GM12873 (cell line): ENCODE measurements around the gene CD52.

Experiments
- TF ChIP-seq, protein P1 (sequence below): IDR thresholded peaks from 2 replicates; pipeline ENCODE4 v1.5.1; 2012; ENCODE audit warnings: low read depth, mild to moderate bottlenecking, moderate library complexity, low read length, control low read depth; ENCODE audit not compliant: insufficient read depth; ENCODE audit errors: missing control alignments

The CD52 gene

DNA sequence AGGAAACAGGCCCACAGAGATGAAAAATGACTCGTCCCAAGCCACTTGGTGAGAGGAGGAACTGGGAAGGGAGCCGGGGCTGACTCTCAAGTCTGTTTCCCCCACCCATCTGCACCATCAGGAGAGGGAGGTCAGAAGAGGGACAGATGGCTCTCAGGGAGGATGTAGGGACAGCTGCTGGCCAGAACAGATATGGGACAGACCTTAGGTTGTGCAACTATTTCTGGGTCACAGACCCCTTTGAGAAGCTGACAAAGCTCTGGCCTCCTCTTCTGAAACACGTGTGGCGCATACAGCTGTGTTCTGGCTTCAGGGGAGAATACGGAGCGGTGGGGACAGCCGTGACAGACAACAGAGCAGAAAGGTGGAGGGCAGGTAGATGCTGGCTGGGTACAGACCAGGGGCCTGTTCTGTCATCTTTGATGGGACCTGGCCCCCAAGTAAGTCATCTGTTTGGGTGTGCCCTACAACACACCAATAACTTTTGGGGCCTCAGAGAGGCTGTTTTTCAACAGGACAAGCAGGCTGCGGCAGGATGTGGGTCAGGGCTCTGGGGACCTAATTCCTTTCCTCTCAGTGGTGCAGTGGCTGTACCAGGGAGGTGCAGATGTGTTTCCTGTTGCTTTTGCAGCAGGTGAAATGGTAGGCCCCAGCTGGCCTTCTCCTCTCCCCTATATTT lies 30.6 kb upstream of the CD52 start:
- TF ChIP-seq, protein P1, sequence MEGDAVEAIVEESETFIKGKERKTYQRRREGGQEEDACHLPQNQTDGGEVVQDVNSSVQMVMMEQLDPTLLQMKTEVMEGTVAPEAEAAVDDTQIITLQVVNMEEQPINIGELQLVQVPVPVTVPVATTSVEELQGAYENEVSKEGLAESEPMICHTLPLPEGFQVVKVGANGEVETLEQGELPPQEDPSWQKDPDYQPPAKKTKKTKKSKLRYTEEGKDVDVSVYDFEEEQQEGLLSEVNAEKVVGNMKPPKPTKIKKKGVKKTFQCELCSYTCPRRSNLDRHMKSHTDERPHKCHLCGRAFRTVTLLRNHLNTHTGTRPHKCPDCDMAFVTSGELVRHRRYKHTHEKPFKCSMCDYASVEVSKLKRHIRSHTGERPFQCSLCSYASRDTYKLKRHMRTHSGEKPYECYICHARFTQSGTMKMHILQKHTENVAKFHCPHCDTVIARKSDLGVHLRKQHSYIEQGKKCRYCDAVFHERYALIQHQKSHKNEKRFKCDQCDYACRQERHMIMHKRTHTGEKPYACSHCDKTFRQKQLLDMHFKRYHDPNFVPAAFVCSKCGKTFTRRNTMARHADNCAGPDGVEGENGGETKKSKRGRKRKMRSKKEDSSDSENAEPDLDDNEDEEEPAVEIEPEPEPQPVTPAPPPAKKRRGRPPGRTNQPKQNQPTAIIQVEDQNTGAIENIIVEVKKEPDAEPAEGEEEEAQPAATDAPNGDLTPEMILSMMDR, result peak; percentile 59

DNA sequence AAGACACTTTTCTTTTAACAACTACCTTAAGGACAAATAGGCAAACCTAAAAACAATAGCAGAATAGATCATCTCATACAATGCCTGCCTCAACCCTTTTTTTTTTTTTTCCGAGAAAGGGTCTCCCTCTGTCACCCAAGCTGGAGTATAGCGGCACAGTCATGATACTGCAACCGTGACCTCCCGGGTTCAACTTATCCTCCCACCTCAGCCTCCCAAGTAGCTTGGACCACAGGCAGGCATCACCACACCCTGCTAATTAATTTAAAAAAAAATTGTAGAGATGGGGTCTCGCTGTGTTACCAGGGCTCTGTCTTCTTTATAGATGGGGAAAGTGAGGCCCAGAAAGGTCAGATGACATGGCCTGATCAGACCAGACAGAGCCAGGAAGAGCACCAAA lies 29.9 kb upstream of the CD52 start:
- TF ChIP-seq, protein P1, result no peak

DNA sequence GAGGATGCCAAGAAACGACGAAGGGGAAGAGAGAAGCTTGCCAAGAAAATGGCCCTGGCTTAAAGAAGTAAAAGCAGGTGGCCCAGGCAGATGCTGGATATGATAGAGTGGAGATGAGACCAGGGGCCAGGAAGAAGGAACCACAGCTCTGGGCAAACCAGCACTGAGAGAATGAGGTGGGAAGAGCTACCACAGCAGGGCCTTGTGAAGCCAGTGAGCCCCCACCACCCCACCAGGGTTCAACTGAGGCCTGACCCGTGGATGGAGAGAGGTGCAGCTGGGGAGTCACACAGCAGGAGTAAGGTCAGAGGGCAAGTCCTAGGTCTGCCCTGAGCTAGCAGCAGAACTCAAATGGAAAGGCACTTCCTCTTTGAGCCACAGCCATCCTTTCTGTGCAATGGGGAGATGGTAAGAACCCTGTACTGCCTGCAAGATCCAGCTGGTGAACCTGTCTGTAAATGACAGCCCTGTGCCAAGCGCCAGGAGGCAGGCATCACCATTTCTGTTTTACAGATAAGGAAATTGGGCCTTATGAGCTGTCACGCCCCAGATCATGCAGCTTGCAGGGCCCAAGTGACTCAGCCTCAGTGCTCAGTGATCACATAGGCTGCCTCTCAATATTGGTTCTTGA lies 29.3 kb upstream of the CD52 start:
- TF ChIP-seq, protein P1, result no peak

DNA sequence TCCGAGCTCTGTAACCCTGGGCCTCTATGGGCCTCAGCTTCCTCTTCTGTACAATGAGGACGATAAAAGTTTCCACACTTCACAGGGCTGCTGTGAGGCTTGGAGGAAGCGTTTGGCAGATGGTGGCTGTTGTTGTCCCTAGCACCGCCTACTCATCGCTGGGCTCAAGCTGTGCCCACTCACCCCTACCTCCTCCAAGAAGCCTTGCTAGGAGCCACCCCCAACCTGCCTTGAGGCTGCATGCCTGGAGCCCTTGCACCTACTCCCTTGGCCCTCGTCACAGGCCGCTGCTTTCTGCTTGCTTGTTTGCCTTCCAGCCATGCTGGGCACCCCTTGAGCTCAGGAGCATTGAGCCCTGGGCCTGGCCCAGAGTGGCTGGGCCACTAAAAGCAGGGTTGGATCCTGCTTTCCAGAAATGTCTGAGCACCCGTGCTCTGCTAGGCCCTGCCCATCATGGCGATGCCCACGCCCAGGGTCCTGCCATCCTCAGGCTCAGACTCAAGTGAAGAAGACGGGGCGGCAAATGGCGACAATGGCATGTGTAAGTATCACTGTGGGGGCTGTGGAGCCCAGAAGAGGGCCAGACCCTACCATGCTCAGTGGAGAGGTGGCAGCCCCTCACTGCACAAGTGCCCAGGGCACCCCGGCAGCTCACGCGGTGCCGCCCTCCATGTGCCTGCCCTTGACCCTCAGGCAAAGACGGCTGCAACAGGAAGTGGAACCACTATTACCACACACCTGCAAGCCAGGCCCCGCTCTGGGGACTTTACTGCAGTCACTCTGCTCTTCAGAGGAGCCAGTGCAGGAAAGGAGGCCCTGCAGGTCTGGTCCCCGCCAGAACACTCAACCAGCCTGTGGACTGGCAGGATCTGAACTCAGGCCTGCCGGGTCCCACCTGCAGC lies 28.3 kb upstream of the CD52 start:
- TF ChIP-seq, protein P1, result no peak

DNA sequence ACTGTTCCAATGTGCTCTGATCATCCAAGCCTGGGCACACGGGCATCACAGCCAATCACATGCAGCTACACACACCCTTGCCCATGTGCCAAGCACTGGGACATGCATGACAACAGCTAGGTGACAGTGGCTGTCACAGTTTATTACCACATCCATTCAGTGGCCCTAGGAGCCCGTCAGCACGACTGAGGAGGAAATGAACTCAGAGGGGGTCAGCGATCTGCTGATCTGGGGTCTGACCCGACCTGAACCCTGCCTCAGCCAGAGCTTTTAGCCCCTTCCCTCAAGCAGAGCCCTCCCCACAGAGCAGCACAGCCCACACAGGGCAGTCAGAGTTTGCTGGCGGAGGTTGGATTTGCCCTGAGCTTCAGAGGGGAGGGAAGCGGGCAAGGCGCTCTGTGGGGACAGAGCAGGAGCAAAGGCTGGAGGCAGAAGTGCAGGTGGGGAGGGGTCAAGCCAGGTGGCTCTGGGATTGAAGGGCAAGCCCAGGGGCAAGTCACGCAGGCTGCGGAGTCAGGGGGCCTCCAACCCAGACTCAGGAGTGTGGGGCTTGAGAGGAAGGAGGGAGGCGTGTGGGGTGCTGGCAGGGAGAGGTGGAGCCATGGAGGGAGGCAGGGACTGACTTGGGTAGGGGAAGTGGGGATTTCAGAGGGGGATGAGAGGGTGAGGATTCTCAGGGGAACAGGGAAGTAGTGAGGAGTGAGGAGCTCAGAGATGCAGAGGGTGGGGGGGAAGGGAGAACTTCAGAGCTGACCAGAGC lies 27.5 kb upstream of the CD52 start:
- TF ChIP-seq, protein P1, result no peak

DNA sequence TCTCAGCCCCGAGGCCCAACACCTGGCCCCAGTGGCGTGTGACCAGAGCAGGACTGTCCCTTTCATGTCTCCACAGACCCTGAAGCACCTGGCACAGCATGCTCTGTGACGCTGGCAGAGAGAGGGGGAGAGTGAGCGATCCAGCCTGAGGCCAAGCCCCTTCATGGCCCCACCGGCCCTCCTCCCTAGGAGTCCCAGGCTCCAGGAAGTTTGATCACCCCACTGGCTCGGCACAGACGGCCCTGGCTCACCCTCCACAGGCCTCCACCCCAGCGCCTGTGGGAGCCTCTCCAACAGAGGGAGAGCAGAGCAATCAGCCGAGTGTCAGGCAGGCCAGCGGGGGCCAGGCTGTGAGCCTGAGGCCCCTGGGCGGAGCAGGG lies 26.9 kb upstream of the CD52 start:
- TF ChIP-seq, protein P1, result no peak

DNA sequence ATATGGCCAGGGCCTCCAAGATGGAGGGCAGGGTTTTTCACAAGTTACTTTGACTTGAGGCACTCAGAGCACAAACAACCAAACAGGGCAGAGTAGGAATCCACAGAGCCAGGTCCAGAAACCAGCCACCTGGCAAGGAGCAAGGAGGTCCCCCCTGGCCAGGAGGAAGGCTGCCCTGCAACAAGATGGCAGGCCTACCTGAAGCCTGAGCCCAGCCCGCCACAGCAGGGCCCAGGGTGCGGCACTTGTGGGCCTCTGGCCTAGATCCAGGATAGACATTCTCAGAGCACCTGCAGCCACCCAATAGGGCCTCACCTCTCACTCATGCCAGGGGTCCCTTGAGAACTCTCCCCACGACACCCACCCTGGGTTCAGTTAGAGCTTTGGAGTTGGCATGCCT lies 26.3 kb upstream of the CD52 start:
- TF ChIP-seq, protein P1, result no peak
